WERI-Rb-1 (cell line): Measurements from ENCODE around the gene ZNF493.

Experiments used
- DNase-seq: peaks from one replicate; pipeline ENCODE4 v3.0.0-alpha.2; 2020
- H3K27ac ChIP-seq: fragments of 250-450 bp; sonication (Bioruptor Pico); 2 replicates; pipeline ENCODE4 v1.5.1; 2020; ENCODE audit warnings: mild to moderate bottlenecking, moderate library complexity
- H3K27me3 ChIP-seq: fragments of 250-450 bp; sonication (Bioruptor Pico); 2 replicates; pipeline ENCODE4 v1.5.1; 2021; ENCODE audit warnings: mild to moderate bottlenecking, low read depth, moderate library complexity; ENCODE audit not compliant: insufficient read depth, severe bottlenecking
- H3K36me3 ChIP-seq: fragments of 250-450 bp; sonication (Bioruptor Pico); 2 replicates; pipeline ENCODE4 v1.5.1; 2020; ENCODE audit warnings: mild to moderate bottlenecking, moderate library complexity
- H3K4me3 ChIP-seq: 2 replicates; pipeline ENCODE4 v1.5.1; 2011; ENCODE audit warnings: low read depth, mild to moderate bottlenecking, control low read depth, low read length
- H3K9me3 ChIP-seq: fragments of 250-450 bp; sonication (Bioruptor Pico); 2 replicates; pipeline ENCODE4 v1.5.1; 2021; ENCODE audit warnings: mild to moderate bottlenecking, moderate library complexity; ENCODE audit not compliant: severe bottlenecking
- TF ChIP-seq, protein P1 (sequence below): IDR thresholded peaks from 2 replicates; pipeline ENCODE4 v1.5.1; 2011; ENCODE audit warnings: low read depth, mild to moderate bottlenecking, control low read depth, inconsistent platforms, low read length

ZNF493 gene

DNA sequence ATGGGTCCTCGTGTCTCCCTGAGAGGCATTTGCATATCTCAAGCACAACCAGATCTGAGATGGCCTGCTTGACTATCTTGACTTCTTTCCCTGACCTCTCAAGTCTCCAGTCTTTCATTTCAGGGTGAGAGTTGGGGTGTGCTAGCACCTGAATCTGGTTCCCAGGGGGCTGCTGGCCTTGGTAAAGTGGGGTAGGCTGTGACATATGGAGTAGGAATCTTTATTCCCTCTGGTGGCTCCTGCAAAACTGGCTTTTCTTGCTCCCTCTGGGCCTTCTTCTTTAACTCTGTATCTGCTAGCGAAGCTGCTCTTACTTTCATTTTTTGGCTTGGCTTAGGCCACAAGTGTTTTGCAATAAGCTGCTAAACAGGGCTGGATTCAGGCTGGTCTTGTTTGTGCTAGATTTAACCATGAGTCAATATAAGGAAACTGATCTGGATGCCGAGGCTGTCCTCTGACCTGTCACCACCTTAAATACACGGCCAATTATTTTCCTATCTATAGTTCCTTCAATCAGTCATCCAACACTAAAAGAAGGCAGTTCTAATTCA, 42.3 kb downstream of the ZNF493 start:
- no peaks in the 10 kb centered on the region for H3K27me3 ChIP-seq
- DNase-seq = no peak
- TF ChIP-seq, protein P1, sequence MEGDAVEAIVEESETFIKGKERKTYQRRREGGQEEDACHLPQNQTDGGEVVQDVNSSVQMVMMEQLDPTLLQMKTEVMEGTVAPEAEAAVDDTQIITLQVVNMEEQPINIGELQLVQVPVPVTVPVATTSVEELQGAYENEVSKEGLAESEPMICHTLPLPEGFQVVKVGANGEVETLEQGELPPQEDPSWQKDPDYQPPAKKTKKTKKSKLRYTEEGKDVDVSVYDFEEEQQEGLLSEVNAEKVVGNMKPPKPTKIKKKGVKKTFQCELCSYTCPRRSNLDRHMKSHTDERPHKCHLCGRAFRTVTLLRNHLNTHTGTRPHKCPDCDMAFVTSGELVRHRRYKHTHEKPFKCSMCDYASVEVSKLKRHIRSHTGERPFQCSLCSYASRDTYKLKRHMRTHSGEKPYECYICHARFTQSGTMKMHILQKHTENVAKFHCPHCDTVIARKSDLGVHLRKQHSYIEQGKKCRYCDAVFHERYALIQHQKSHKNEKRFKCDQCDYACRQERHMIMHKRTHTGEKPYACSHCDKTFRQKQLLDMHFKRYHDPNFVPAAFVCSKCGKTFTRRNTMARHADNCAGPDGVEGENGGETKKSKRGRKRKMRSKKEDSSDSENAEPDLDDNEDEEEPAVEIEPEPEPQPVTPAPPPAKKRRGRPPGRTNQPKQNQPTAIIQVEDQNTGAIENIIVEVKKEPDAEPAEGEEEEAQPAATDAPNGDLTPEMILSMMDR = no peak
- no peaks in the 10 kb centered on the region for H3K36me3 ChIP-seq
- no peak overlapping the region for H3K27ac ChIP-seq
- H3K9me3 ChIP-seq = no peaks in the 10 kb centered on the region
- no peak overlapping the region for H3K4me3 ChIP-seq

DNA sequence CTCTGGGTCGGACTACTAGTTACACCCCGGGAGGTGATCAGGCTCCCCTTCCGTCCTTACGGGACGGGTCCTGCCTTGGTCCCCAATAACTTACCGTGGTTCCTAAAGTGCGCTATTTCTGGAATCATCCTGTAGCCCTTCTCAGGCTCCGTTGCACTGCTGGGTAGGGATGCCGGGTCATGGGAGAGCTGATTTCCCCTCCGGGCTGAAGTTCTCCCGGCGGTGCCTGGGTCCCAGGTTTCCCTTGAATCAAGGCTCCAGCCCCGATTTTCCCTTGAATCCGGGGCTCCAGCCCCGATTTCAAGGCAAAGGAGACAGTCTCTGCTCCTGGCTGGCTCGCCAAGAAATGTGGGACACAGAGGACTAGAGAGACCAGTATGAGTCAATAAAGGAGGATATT, 43.4 kb downstream of the ZNF493 start:
- H3K36me3 ChIP-seq = no peaks in the 10 kb centered on the region
- H3K9me3 ChIP-seq = no peaks in the 10 kb centered on the region
- TF ChIP-seq, protein P1 = no peak

DNA sequence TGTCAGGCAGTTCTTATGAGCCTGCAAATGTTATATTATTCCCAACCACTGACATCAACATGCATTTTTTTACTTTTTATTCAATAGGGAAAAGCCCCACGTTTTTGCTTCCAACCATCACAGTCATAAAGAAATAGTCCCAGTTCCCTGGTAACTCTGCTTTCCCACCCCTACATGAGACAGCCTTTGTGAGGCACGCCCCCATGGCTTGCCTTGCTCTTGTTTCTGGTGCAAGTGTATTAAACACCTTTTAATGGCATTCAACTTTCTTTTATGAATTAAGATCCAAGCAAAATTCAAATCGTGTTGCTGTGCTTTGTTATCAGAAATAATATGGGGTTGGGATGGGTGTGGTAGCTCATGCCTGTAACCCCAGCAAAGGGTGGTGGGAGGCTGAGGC, 54.3 kb downstream of the ZNF493 start:
- TF ChIP-seq, protein P1 = no peak
- no peaks in the 10 kb centered on the region for H3K27me3 ChIP-seq
- no peak overlapping the region for H3K4me3 ChIP-seq
- H3K36me3 ChIP-seq = peaks cover 72% of the 10 kb centered on the region
- DNase-seq = no peak
- no peak overlapping the region for H3K27ac ChIP-seq
- H3K9me3 ChIP-seq = peaks cover 10% of the 10 kb centered on the region

More for the DNA sequence above, 43.4 kb downstream of the ZNF493 start:
- H3K4me3 ChIP-seq = no peak overlapping the region
- no peaks in the 10 kb centered on the region for H3K27me3 ChIP-seq
- no peak for DNase-seq
- H3K27ac ChIP-seq = no peak overlapping the region

DNA sequence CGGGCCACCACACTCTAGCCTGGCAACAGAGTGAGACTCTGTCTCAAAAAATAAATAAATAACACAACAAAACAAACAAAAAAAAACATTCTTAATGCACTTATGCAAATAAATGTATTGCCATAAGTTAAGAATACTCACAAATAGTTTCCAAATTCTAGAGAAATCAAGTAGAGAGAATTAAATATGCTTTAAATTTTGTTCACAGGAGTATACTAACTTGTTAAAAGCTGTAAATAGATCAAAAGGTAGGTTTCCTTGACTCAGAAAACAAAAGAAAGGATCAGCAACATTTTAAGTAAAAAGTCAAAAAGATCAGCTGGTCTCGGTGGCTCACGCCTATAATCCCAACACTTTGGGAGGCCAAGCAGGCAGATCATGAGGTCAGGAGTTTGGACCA, 58.0 kb downstream of the ZNF493 start:
- Histone ChIP-seq H3K27me3 (no peaks in the 10 kb centered on the region), H3K4me3 (no peak overlapping the region), H3K9me3 (peaks cover 4% of the 10 kb centered on the region), H3K27ac (no peak overlapping the region), H3K36me3 (peaks cover 72% of the 10 kb centered on the region)
- TF ChIP-seq, protein P1 = no peak
- no peak for DNase-seq

DNA sequence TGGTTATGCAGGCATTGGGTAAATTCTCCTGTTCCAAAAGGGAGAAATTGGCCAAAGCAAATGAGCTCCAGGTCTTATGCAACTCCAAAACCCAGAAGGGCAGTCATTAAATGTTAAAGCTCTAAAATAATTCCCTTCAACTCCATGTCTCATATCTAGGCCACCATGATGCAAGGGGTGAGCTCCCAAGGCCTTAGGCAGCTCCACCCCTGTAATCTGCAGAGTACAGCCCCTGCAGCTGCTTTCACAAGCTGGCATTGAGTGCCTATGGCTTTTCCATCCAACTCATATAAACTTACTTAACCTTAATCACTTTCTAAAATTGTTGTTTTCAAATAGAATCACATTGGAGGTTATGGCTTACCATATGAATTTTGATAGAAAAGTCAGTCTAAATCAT, 63.8 kb downstream of the ZNF493 start:
- no peak overlapping the region for H3K27ac ChIP-seq
- H3K4me3 ChIP-seq = no peak overlapping the region
- peaks cover 58% of the 10 kb centered on the region for H3K36me3 ChIP-seq
- no peaks in the 10 kb centered on the region for H3K9me3 ChIP-seq
- DNase-seq = no peak
- no peaks in the 10 kb centered on the region for H3K27me3 ChIP-seq
- TF ChIP-seq, protein P1 = no peak

DNA sequence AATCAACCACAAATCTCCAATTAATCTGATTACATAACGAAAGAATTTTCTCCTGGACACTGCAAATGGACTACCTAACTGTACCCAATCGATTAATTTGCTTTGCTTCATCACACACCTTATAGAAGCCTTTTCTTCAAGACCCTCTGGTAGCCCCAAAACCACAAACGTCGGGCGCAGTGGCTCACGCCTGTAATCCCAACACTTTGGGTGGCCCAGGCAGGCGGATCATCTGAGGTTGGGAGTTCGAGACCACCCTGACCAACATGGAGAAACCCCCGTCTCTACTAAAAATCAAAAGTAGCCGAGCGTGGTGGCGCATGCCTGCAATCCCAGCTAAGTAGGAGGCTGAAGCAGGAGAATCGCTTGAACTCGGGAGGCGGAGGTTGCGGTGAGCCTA, 65.6 kb downstream of the ZNF493 start:
- TF ChIP-seq, protein P1 = no peak
- Histone ChIP-seq H3K9me3 (no peaks in the 10 kb centered on the region), H3K27me3 (no peaks in the 10 kb centered on the region), H3K4me3 (no peak overlapping the region), H3K36me3 (peaks cover 47% of the 10 kb centered on the region), H3K27ac (no peak overlapping the region)
- DNase-seq = no peak
